Keratinocyte (primary cell): ENCODE measurements around the gene FRYL.

Experiments used
- CTCF ChIP-seq, 3 experiments: IDR thresholded peaks in 1 of 3; conservative IDR thresholded peaks in 1 of 3; optimal IDR thresholded peaks in 1 of 3; 2 replicates in 2 of 3; 3 replicates in 1 of 3; pipeline versions ENCODE3 to v1.5.1; 2011; ENCODE audit warnings: low read length in 3 of 3, mild to moderate bottlenecking in 3 of 3, moderate library complexity in 2 of 3, control low read depth in 1 of 3, inconsistent platforms in 1 of 3; ENCODE audit not compliant: insufficient read depth in 2 of 3; ENCODE audit errors: extremely low read depth in 1 of 3
- EZH2 ChIP-seq: IDR thresholded peaks from one replicate; pipeline ENCODE4 v1.6.1; 2012; ENCODE audit warnings: inconsistent platforms, mild to moderate bottlenecking, low read length, moderate library complexity

GRCh38 chr4:48478273-48478672 is 301.8 kb downstream of the FRYL start:
- no peak for TF ChIP-seq CTCF (optimal IDR thresholded peaks at IDR 0.05 in 1 of 3, IDR thresholded peaks at IDR 0.05 in 1 of 3, conservative IDR thresholded peaks at IDR 0.05 in 1 of 3; ENCODE audit: extremely low read depth in 1 of 3, insufficient read depth in 2 of 3, low read length in 3 of 3)
- no peak for TF ChIP-seq EZH2
